ENCODE data around the gene SDC3. TPM values are rescaled to one million over a fixed set of nuclear protein-coding genes. Genes with fewer than 3 reads are reported as not detected.
A peak's percentile ranks its signal among the peaks of the same experiment; 100 is the strongest.

The SDC3 gene
- total RNA-seq, 1 donor from 2014 or later: 53.4 TPM

DNA sequence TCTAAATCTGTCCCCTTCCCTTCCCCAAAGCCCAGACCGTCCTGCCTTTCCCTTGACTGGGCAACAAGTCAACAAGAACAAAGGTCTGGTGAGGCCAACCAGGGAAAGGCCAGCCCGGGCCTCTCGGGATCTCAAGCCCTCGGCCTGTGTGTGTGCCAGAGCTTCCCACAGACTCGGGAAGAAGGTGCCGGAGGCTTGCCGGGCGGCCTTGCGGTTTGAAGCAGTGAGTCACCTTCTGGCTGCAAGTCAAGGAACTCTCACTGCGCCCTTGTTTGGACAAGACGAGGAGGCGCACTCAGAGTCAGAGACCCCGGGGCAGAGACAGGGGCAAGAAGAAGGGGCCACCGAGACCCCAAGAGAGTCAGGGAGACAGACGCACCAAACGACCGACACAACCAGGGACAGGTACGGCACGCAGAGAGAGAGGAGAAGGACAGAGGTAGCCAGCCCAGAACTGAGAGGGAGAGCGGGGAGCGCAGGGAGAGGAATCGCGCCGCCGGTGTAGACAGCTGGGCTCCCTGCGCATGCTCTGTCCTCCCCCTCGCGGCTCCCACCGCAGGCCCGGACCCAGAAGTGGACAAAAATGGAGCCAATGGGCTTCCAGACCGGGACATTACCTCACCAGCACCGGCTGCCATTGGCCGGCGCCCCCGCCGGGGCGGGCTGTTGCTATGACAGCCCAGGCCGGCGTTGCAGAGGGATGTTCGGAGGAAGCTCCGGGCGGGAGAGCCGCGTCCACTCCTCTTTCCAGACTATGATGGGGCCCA lies 84.4 kb downstream of the SDC3 start:
- DNase-seq (ENCODE audit: low spot score): peak; percentile 96

- DNase-seq (ENCODE audit: low spot score): no peak
Observed at GRCh38 chr1:30823627-30823968, 85.0 kb downstream of the SDC3 start.

DNA sequence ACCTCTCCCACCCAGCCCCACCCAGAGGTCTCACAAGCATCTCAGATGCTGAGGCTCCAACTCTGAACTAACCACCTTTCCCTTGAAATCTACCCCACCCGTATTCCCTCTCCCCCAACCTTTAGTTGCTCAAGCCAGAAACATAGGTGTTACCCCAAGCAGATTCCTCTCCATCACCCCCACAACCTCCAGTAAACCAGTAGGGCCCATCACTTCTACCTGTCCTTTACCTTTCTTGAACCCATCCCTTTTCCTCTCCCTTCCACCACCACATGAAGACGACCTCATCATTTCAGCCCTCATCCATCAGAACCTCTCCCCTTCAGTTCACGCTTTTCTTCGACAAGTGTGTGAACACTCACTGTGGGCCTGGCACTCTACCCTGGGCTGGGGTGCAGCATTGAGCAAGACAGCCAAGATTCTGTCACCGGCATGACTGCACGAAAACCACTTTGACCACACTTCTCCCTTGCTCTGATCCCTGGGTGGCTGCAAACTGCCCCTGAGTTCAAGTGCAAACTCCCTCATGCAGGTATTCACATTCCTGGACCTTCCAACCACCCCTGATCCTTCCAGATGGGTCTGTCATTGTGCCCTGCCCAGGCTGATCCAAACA lies 85.5 kb downstream of the SDC3 start:
- DNase-seq (ENCODE audit: low spot score): no peak

DNA sequence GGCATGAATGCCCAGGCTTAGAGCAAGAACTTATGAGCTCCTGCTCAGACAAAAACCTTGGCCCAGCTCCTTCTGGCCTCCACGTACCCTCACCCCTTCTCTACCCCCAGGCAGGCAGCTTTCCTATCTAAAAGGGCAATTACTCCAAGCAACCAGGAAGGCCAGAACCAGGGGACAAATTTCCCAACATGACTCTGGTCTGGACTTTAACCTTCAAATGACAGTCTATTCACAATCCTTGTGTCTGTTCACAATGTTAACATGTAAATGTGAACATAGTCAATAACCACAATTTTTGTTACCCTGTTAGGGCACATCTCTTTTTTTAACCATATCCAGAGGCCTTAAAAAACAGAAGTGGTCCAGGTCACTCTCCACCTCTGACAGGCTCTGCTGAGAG lies 86.6 kb downstream of the SDC3 start:
- DNase-seq (ENCODE audit: low spot score): no peak

DNA sequence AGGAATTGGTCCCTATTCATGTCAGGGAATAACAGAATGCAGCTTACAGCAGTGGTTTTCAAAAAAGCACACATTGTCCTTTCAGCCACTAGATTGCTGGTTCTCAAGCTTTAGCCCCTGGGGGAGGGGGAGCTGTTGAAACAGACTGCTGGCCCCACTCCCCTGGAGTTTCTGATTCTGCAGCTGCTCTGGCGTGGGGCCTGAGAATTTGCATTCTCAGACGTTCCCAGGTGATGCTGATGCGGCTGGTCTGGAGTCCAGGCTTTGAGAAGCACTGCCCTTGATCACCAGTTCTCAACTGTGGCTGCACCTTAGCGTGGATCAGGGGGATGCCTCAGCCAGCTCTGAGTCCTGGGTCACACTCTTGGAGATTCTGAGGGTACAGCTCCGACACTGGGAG lies 88.3 kb downstream of the SDC3 start:
- DNase-seq (ENCODE audit: low spot score): no peak

Other genes starting within 250 kb of the SDC3 start
- not detected for gene MATN1, start 185.2 kb downstream of the SDC3 start, total RNA-seq
- 251 TPM for gene LAPTM5, start 151.0 kb downstream of the SDC3 start, total RNA-seq
- 114 TPM for gene PUM1, start 157.0 kb upstream of the SDC3 start, total RNA-seq

Data from mesenteric fat pad (tissue), 1 donor.